Prostate gland (tissue), 2 donors: ENCODE measurements around the gene PIGV.
A peak's percentile ranks its signal among the peaks of the same experiment; 100 is the strongest.

Experiments used
- CTCF ChIP-seq, 4 experiments: fragments of 200-600 bp in 2 of 4; fragments of 450-650 bp in 2 of 4; sonication (generic) in 2 of 4; IDR thresholded peaks; 1 replicate in 3 of 4; 2 replicates in 1 of 4; pipeline ENCODE4 v1.5.1; 2016 to 2019; ENCODE audit warnings: antibody characterized with exemption in 4 of 4, mild to moderate bottlenecking in 2 of 4, moderate library complexity in 2 of 4
- POLR2AphosphoS5 ChIP-seq: sonication (generic); formaldehyde crosslinking; IDR thresholded peaks from one replicate; pipeline ENCODE4 v1.6.1; 2017; ENCODE audit warnings: antibody characterized with exemption

- peak; percentile 94 to 99 (median 96) for TF ChIP-seq CTCF (IDR thresholded peaks at IDR 0.05)
- peak; percentile 89 for TF ChIP-seq POLR2AphosphoS5
Observed at GRCh38 chr1:26788836-26789611, 1.3 kb downstream of the PIGV start.
